H9 (cell line): ENCODE data around the gene ARHGDIB. TPM values are rescaled to one million over a fixed set of nuclear protein-coding genes. Genes with fewer than 3 reads are reported as not detected.

ENCODE experiments used
- DNase-seq: peaks from one replicate; pipeline ENCODE4 v3.0.0-alpha.2; 2017
- H2AFZ ChIP-seq: one replicate; pipeline ENCODE4 v1.6.1; 2013; ENCODE audit warnings: mild to moderate bottlenecking, low read length, control low read depth, moderate library complexity
- H2AK5ac ChIP-seq: 2 replicates; pipeline ENCODE4 v1.6.1; 2013; ENCODE audit warnings: low read length, control low read depth, mixed read lengths; ENCODE audit not compliant: insufficient read length
- H2BK120ac ChIP-seq: one replicate; pipeline ENCODE4 v1.6.1; 2013; ENCODE audit warnings: low read depth, mild to moderate bottlenecking, low read length, control low read depth, inconsistent platforms; ENCODE audit not compliant: poor library complexity, severe bottlenecking
- H2BK12ac ChIP-seq: 2 replicates; pipeline ENCODE4 v1.6.1; 2013; ENCODE audit warnings: low read length, control low read depth, mixed read lengths, low read depth; ENCODE audit not compliant: insufficient read length
- H2BK15ac ChIP-seq: 2 replicates; pipeline ENCODE4 v1.6.1; 2013; ENCODE audit warnings: low read depth, low read length, control low read depth
- H2BK20ac ChIP-seq: one replicate; pipeline ENCODE4 v1.6.1; 2013; ENCODE audit warnings: low read depth, mild to moderate bottlenecking, low read length, control low read depth, inconsistent platforms; ENCODE audit not compliant: poor library complexity, severe bottlenecking
- H2BK5ac ChIP-seq: 2 replicates; pipeline ENCODE4 v1.6.1; 2013; ENCODE audit warnings: low read length, control low read depth, mixed read lengths; ENCODE audit not compliant: insufficient read length
- H3K14ac ChIP-seq: 2 replicates; pipeline ENCODE4 v1.6.1; 2013; ENCODE audit warnings: low read length, control low read depth; ENCODE audit not compliant: insufficient read depth
- H3K18ac ChIP-seq: 2 replicates; pipeline ENCODE4 v1.6.1; 2013; ENCODE audit warnings: low read depth, mild to moderate bottlenecking, mixed read lengths, low read length, control low read depth; ENCODE audit not compliant: insufficient read length
- H3K23ac ChIP-seq: 2 replicates; pipeline ENCODE4 v1.6.1; 2013; ENCODE audit warnings: low read length, control low read depth, mixed read lengths, low read depth; ENCODE audit not compliant: insufficient read length
- H3K23me2 ChIP-seq: 2 replicates; pipeline ENCODE4 v1.6.1; 2013; ENCODE audit warnings: low read depth, mild to moderate bottlenecking, mixed read lengths, low read length, control low read depth; ENCODE audit not compliant: insufficient read length, poor library complexity, severe bottlenecking
- H3K27ac ChIP-seq: 2 replicates; pipeline ENCODE4 v1.5.1; 2013; ENCODE audit warnings: low read length, control low read depth, mixed read lengths, low read depth; ENCODE audit not compliant: insufficient read length
- H3K27me3 ChIP-seq: 2 replicates; pipeline ENCODE4 v1.6.1; 2013; ENCODE audit warnings: low read length, control low read depth, inconsistent platforms; ENCODE audit not compliant: insufficient read depth
- H3K4ac ChIP-seq: 2 replicates; pipeline ENCODE4 v1.6.1; 2013; ENCODE audit warnings: low read depth, mild to moderate bottlenecking, control low read depth, inconsistent platforms, low read length, moderate library complexity
- H3K4me1 ChIP-seq: 2 replicates; pipeline ENCODE4 v1.6.1; 2013; ENCODE audit warnings: low read length, control low read depth, inconsistent platforms; ENCODE audit not compliant: insufficient read depth
- H3K4me2 ChIP-seq: 2 replicates; pipeline ENCODE4 v1.6.1; 2013; ENCODE audit warnings: low read length, control low read depth, mixed read lengths; ENCODE audit not compliant: insufficient read length, insufficient read depth
- H3K56ac ChIP-seq: 2 replicates; pipeline ENCODE4 v1.6.1; 2013; ENCODE audit warnings: low read depth, mild to moderate bottlenecking, mixed read lengths, low read length, control low read depth; ENCODE audit not compliant: insufficient read length
- H3K79me1 ChIP-seq: 2 replicates; pipeline ENCODE4 v1.6.1; 2013; ENCODE audit warnings: low read depth, mild to moderate bottlenecking, moderate library complexity, low read length, control low read depth, inconsistent platforms; ENCODE audit not compliant: insufficient read depth, poor library complexity, severe bottlenecking
- H3K79me2 ChIP-seq: 2 replicates; pipeline ENCODE4 v1.6.1; 2013; ENCODE audit warnings: low read length, control low read depth, inconsistent platforms; ENCODE audit not compliant: insufficient read depth
- H3K9ac ChIP-seq: 2 replicates; pipeline ENCODE4 v1.6.1; 2013; ENCODE audit warnings: low read length, control low read depth, mixed read lengths; ENCODE audit not compliant: insufficient read length; ENCODE audit errors: extremely low read depth
- H3K9me3 ChIP-seq: one replicate; pipeline ENCODE4 v1.6.1; 2013; ENCODE audit warnings: low read depth, low read length, inconsistent platforms; ENCODE audit not compliant: control insufficient read depth
- H3T11ph ChIP-seq: one replicate; pipeline ENCODE4 v1.6.1; 2013; ENCODE audit warnings: mild to moderate bottlenecking, low read length, control low read depth, inconsistent platforms
- H4K20me1 ChIP-seq: one replicate; pipeline ENCODE4 v1.6.1; 2013; ENCODE audit not compliant: control insufficient read depth, insufficient read length, insufficient read depth
- H4K5ac ChIP-seq: 2 replicates; pipeline ENCODE4 v1.6.1; 2013; ENCODE audit warnings: low read depth, mild to moderate bottlenecking, mixed read lengths, low read length, control low read depth; ENCODE audit not compliant: insufficient read length
- H4K8ac ChIP-seq: replicated peaks from 2 replicates; pipeline ENCODE4 v1.6.1; 2013; ENCODE audit warnings: low read length, control low read depth, mixed read lengths, low read depth; ENCODE audit not compliant: insufficient read length
- H4K91ac ChIP-seq: 2 replicates; pipeline ENCODE4 v1.6.1; 2013; ENCODE audit warnings: low read depth, mild to moderate bottlenecking, moderate library complexity, mixed read lengths, low read length, control low read depth; ENCODE audit not compliant: insufficient read length
- H3K27ac Mint-ChIP-seq, 3 experiments: 2 replicates in 2 of 3; 3 replicates in 1 of 3; pipeline ENCODE4 v1.8.0; 2020 to 2021; ENCODE audit warnings: mixed read lengths in 3 of 3, mild to moderate bottlenecking in 1 of 3, moderate library complexity in 1 of 3
- H3K27me3 Mint-ChIP-seq: 2 replicates; pipeline ENCODE4 v1.8.0; 2021; ENCODE audit warnings: low read depth, mild to moderate bottlenecking, moderate library complexity, mixed read lengths
- H3K36me3 Mint-ChIP-seq, 3 experiments: 2 replicates in 2 of 3; 3 replicates in 1 of 3; pipeline ENCODE4 v1.8.0; 2020 to 2021; ENCODE audit warnings: low read depth in 3 of 3, mixed read lengths in 3 of 3; ENCODE audit not compliant: insufficient read depth in 1 of 3
- H3K4me1 Mint-ChIP-seq, 2 experiments: 2 replicates each; pipeline ENCODE4 v1.8.0; 2020; ENCODE audit warnings: mixed read lengths in 2 of 2
- H3K4me3 Mint-ChIP-seq, 2 experiments: 2 replicates in 1 of 2; 3 replicates in 1 of 2; pipeline ENCODE4 v1.8.0; 2020 to 2021; ENCODE audit warnings: mild to moderate bottlenecking in 2 of 2, mixed read lengths in 2 of 2, moderate library complexity in 1 of 2
- H3K9me3 Mint-ChIP-seq, 2 experiments: 2 replicates in 1 of 2; 3 replicates in 1 of 2; pipeline ENCODE4 v1.8.0; 2020; ENCODE audit warnings: mild to moderate bottlenecking in 2 of 2, mixed read lengths in 2 of 2, moderate library complexity in 1 of 2
- WGBS: extraction: QIAGEN DNeasy Blood & Tissue Kit; methylation state at CpG from one replicate; pipeline ENCODE4 v1.1.7; 2013; ENCODE audit warnings: missing lambda C conversion rate, low lambda C conversion rate, mixed read lengths; ENCODE audit not compliant: insufficient read length; ENCODE audit errors: extremely low coverage; 5-methylcytosine and 5-hydroxymethylcytosine counted together
- total RNA-seq: library from RNA; stranded (reverse); gene quantifications from 2 replicates; pipeline ENCODE4 v1.2.1, GENCODE V29; 2021
- TF ChIP-seq, protein P1 (sequence below): fragments of 200-600 bp; sonication (generic); conservative IDR thresholded peaks from 3 replicates; pipeline ENCODE4 v1.8.0; 2021; ENCODE audit warnings: antibody characterized with exemption, mild to moderate bottlenecking

The ARHGDIB gene
- total RNA-seq, 1 experiment from 2014 or later: 0.44 TPM

DNA sequence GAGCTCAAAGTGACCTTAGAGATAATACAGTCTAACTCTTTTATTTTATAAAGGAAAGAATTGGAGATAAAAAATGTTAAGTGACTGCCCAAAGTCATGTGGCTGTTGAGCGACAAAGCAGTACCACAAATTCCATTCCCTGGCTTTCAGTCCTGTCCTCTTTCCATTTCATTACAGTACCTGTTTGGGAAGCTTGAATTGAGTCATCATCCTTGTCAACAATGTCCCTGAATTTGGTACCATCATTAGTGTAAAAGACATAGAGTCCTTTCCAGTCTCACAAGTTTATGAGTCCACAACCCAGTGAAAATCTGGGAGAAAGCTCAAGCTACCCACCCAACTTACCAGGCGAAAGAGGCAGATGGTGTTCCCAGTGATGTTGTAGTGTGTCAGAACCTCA lies 26.9 kb downstream of the ARHGDIB start:
- Histone ChIP-seq H3K79me1 (no peaks in the 10 kb centered on the region), H2AFZ (no peak overlapping the region), H3K4me2 (no peak overlapping the region), H3K27me3 (no peaks in the 10 kb centered on the region), H3K79me2 (no peaks in the 10 kb centered on the region), H2BK5ac (no peak overlapping the region), H3K27ac (no peak overlapping the region), H2BK12ac (no peak overlapping the region), H2BK120ac (no peak overlapping the region), H2BK20ac (no peak overlapping the region), H3K9me3 (no peaks in the 10 kb centered on the region), H4K8ac (no peak overlapping the region), H3K23me2 (no peaks in the 10 kb centered on the region), H4K5ac (no peak overlapping the region), H3K18ac (no peak overlapping the region), H4K91ac (no peak overlapping the region), H3K4ac (no peak overlapping the region), H3K14ac (no peak overlapping the region), H4K20me1 (no peaks in the 10 kb centered on the region), H3K4me1 (no peaks in the 10 kb centered on the region), H3K23ac (no peak overlapping the region), H2BK15ac (no peak overlapping the region), H3T11ph (no peak overlapping the region), H2AK5ac (no peak overlapping the region), H3K56ac (no peak overlapping the region), H3K9ac (no peak overlapping the region)
- H3K27me3 Mint-ChIP-seq: no peaks in the 10 kb centered on the region; the same call in 1 of the 2 replicates
- no peaks in the 10 kb centered on the region; a peak in 1 of 5 replicates for H3K9me3 Mint-ChIP-seq
- H3K4me3 Mint-ChIP-seq: no peak overlapping the region
- H3K27ac Mint-ChIP-seq: no peak overlapping the region
- H3K36me3 Mint-ChIP-seq: no peaks in the 10 kb centered on the region
- no CpG with 5 or more reads among the region's 2 CpGs for WGBS
- DNase-seq: no peak
- TF ChIP-seq, protein P1, sequence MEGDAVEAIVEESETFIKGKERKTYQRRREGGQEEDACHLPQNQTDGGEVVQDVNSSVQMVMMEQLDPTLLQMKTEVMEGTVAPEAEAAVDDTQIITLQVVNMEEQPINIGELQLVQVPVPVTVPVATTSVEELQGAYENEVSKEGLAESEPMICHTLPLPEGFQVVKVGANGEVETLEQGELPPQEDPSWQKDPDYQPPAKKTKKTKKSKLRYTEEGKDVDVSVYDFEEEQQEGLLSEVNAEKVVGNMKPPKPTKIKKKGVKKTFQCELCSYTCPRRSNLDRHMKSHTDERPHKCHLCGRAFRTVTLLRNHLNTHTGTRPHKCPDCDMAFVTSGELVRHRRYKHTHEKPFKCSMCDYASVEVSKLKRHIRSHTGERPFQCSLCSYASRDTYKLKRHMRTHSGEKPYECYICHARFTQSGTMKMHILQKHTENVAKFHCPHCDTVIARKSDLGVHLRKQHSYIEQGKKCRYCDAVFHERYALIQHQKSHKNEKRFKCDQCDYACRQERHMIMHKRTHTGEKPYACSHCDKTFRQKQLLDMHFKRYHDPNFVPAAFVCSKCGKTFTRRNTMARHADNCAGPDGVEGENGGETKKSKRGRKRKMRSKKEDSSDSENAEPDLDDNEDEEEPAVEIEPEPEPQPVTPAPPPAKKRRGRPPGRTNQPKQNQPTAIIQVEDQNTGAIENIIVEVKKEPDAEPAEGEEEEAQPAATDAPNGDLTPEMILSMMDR: no peak
- no peaks in the 10 kb centered on the region; a peak in 1 of 4 replicates for H3K4me1 Mint-ChIP-seq
